MM.1S (cell line): Measurements from ENCODE around the gene PAOX.
"Not testable (repeated sequence)": the region's sequence is repeated elsewhere in the genome, so short reads cannot be mapped to it uniquely, and the experiment has no call there.

Source experiments
- DNase-seq: peaks from one replicate; pipeline ENCODE4 v3.0.0-alpha.2; 2015
- H2AFZ ChIP-seq: fragments of 300-600 bp; sonication (generic); 2 replicates; pipeline ENCODE4 v1.6.0; 2016; ENCODE audit warnings: antibody characterized with exemption, low read length
- H3F3A ChIP-seq: fragments of 300-600 bp; sonication (generic); 2 replicates; pipeline ENCODE4 v1.6.1; 2016; ENCODE audit warnings: mild to moderate bottlenecking, antibody characterized with exemption, low read length, moderate library complexity, mixed read lengths; ENCODE audit not compliant: insufficient read depth
- H3K27ac ChIP-seq: fragments of 300-600 bp; sonication (generic); 2 replicates; pipeline ENCODE4 v1.5.1; 2016; ENCODE audit warnings: mild to moderate bottlenecking, low read length
- H3K27me3 ChIP-seq: fragments of 300-600 bp; sonication (generic); replicated peaks from 2 replicates; pipeline ENCODE4 v1.6.0; 2016; ENCODE audit warnings: low read length; ENCODE audit not compliant: insufficient read depth
- H3K36me3 ChIP-seq: fragments of 300-600 bp; sonication (generic); replicated peaks from 2 replicates; pipeline ENCODE4 v1.6.1; 2016; ENCODE audit warnings: mild to moderate bottlenecking, low read length, mixed read lengths; ENCODE audit not compliant: insufficient read depth
- H3K4me1 ChIP-seq: fragments of 300-600 bp; sonication (generic); 2 replicates; pipeline ENCODE4 v1.6.1; 2016; ENCODE audit warnings: low read length, mixed read lengths
- H3K4me2 ChIP-seq: fragments of 300-600 bp; sonication (generic); 2 replicates; pipeline ENCODE4 v1.6.0; 2016; ENCODE audit warnings: low read depth, low read length
- H3K4me3 ChIP-seq: fragments of 300-600 bp; sonication (generic); 2 replicates; pipeline ENCODE4 v1.5.1; 2016; ENCODE audit warnings: low read length, mixed read lengths
- H3K79me2 ChIP-seq: fragments of 300-600 bp; sonication (generic); 2 replicates; pipeline ENCODE4 v1.6.1; 2016; ENCODE audit warnings: mixed run types, low read length, mixed read lengths
- H3K9ac ChIP-seq: fragments of 300-600 bp; sonication (generic); 2 replicates; pipeline ENCODE4 v1.6.1; 2016; ENCODE audit warnings: low read length, mixed read lengths
- H3K9me2 ChIP-seq: fragments of 300-600 bp; sonication (generic); replicated peaks from 2 replicates; pipeline ENCODE4 v1.6.1; 2016; ENCODE audit warnings: mild to moderate bottlenecking, low read length, mixed read lengths; ENCODE audit not compliant: insufficient read depth
- H3K9me3 ChIP-seq: fragments of 300-600 bp; sonication (generic); replicated peaks from 2 replicates; pipeline ENCODE4 v1.6.1; 2016; ENCODE audit warnings: mild to moderate bottlenecking, low read length, mixed read lengths; ENCODE audit not compliant: insufficient read depth
- H4K20me1 ChIP-seq: fragments of 300-600 bp; sonication (generic); 2 replicates; pipeline ENCODE4 v1.6.1; 2016; ENCODE audit warnings: mild to moderate bottlenecking, low read length, moderate library complexity, mixed read lengths; ENCODE audit not compliant: insufficient read depth
- EZH2 ChIP-seq: fragments of 300-600 bp; sonication (generic); optimal IDR thresholded peaks from 2 replicates; pipeline ENCODE3; 2017; ENCODE audit warnings: low read depth, mild to moderate bottlenecking, antibody characterized with exemption, low read length, mixed read lengths
- EZH2phosphoT487 ChIP-seq: fragments of 300-600 bp; sonication (generic); IDR thresholded peaks from 2 replicates; pipeline ENCODE4 v1.6.1; 2018; ENCODE audit warnings: antibody characterized with exemption, low read length
- TF ChIP-seq, protein P1 (sequence below): fragments of 300-600 bp; sonication (generic); IDR thresholded peaks from 2 replicates; pipeline ENCODE4 v1.5.1; 2016; ENCODE audit warnings: antibody characterized with exemption, low read length, mixed read lengths

The PAOX gene

DNA sequence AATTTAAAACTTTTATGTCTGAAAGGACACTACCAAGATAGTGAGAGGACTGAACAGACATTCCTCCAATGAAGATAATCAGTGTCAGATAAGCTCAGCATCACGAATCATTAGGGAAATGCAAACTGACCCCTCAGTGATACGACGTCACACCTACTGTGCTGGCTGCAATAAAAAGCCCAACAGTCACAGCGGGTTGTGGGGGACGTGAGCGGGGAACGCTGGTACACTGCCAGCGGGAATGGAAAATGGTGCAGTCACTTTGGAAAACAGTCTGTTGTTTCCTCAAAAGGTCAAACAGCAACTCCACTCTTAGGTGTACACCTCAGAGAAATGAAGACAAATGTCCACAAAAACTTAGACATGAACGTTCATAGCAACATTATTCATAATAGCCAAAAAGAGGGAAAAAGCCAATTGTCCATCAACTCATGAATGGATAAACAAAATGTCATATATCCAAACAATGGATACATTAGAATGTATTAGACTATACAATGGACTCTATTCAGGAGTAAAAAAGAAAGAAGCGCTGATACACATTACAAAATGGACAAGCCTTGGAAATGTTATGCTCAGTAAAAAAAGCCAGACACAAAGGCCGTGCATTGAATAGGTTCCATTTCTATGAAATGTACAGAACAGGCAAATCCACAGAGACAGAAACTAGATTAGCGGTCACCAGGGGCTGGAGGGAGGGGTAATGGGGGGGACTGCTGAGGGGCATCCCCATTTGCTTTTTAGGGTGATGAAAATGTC, 3.5 kb upstream of the PAOX start:
- Histone ChIP-seq H3K27ac (no peak overlapping the region), H2AFZ (no peak overlapping the region), H3K9ac (no peak overlapping the region), H3K36me3 (no peaks in the 10 kb centered on the region), H3F3A (peaks cover 3% of the 10 kb centered on the region; the same call in 1 of the 2 replicates), H3K4me2 (no peak overlapping the region), H4K20me1 (no peaks in the 10 kb centered on the region), H3K9me3 (no peaks in the 10 kb centered on the region), H3K4me3 (no peak overlapping the region), H3K79me2 (peaks cover 8% of the 10 kb centered on the region; the same call in 1 of the 2 replicates), H3K4me1 (no peaks in the 10 kb centered on the region), H3K27me3 (peaks cover 10% of the 10 kb centered on the region; the same call in 1 of the 2 replicates), H3K9me2 (no peaks in the 10 kb centered on the region)
- DNase-seq = no peak
- no peak for TF ChIP-seq EZH2phosphoT487
- TF ChIP-seq, protein P1, sequence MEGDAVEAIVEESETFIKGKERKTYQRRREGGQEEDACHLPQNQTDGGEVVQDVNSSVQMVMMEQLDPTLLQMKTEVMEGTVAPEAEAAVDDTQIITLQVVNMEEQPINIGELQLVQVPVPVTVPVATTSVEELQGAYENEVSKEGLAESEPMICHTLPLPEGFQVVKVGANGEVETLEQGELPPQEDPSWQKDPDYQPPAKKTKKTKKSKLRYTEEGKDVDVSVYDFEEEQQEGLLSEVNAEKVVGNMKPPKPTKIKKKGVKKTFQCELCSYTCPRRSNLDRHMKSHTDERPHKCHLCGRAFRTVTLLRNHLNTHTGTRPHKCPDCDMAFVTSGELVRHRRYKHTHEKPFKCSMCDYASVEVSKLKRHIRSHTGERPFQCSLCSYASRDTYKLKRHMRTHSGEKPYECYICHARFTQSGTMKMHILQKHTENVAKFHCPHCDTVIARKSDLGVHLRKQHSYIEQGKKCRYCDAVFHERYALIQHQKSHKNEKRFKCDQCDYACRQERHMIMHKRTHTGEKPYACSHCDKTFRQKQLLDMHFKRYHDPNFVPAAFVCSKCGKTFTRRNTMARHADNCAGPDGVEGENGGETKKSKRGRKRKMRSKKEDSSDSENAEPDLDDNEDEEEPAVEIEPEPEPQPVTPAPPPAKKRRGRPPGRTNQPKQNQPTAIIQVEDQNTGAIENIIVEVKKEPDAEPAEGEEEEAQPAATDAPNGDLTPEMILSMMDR = no peak
- TF ChIP-seq EZH2 = no peak

DNA sequence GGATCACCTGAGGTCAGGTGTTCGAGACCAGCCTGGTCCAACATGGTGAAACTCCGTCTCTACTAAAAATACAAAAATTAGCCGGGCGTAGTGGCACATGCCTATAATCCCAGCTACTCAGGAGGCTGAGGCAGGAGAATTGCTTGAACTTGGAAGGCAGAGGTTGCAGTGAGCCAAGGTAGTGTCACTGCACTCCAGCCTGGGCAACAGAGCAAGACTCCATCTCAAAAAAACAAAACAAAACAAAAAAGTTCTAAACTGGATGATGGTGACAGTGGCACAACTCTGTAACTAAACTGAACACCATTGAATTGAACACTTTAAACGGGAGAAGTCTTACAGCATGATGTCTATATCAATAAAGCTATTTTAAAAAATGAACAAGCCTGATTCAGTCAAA, 2.9 kb upstream of the PAOX start:
- H3K4me2 ChIP-seq, H3K9me3 ChIP-seq, H3K4me3 ChIP-seq, H4K20me1 ChIP-seq, H2AFZ ChIP-seq, H3K9ac ChIP-seq, DNase-seq, H3K36me3 ChIP-seq, H3K9me2 ChIP-seq, H3K4me1 ChIP-seq, H3K79me2 ChIP-seq, H3F3A ChIP-seq, H3K27ac ChIP-seq: not testable (repeated sequence)
- H3K27me3 ChIP-seq = peaks cover 10% of the 10 kb centered on the region; the same call in 1 of the 2 replicates

DNA sequence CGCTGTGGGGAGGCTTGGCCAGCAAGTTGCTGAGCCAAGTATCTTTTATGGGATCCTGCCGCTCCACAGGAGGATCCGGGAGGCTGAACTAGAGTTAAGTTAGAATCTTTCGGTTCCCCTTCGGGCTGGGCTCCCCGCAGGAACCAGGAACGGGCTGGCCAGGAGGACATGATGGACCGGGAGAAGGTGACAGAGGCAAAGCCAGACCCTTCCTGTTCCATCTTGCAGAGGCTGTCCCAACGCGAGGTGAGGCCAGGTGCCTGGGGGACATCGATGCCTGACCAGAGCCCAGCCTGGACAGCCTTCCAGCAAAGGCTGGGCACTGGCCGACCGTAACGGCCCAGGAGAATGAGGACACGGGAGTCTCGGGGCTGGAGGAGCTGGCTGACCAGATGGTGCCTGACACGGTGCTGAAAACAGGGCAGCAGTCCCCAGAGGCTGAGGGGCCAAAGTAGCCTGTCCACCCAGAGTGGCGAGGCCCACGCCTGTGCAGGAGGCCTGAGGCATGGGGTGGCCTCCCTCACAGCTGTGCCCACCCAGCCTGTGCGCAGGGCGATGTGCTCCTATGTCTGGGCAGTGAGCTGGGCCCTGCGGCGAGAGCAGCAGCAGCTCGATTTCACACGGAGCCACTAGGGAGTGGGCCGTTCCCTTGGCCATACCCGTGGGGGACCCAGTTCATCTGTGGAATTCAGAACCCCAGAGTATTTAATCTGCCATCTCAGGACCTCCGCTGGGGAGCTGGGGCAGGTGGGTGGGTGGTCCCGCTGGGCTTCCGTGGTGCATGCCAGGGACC, 1.8 kb upstream of the PAOX start:
- H3K79me2 ChIP-seq = peaks cover 5% of the 10 kb centered on the region; the same call in 1 of the 2 replicates
- H3K36me3 ChIP-seq = no peaks in the 10 kb centered on the region
- no peaks in the 10 kb centered on the region for H3K4me1 ChIP-seq
- TF ChIP-seq, protein P1 = no peak
- TF ChIP-seq EZH2phosphoT487 = no peak
- TF ChIP-seq EZH2 = no peak
- H3K9me3 ChIP-seq = no peaks in the 10 kb centered on the region
- peaks cover 3% of the 10 kb centered on the region; the same call in 1 of the 2 replicates for H3F3A ChIP-seq
- DNase-seq = no peak
- no peak overlapping the region for H3K4me3 ChIP-seq
- no peak overlapping the region for H2AFZ ChIP-seq
- peaks cover 10% of the 10 kb centered on the region; the same call in 1 of the 2 replicates for H3K27me3 ChIP-seq
- no peak overlapping the region for H3K9ac ChIP-seq
- H3K9me2 ChIP-seq = no peaks in the 10 kb centered on the region
- no peak overlapping the region for H3K4me2 ChIP-seq
- no peaks in the 10 kb centered on the region for H4K20me1 ChIP-seq
- H3K27ac ChIP-seq = no peak overlapping the region
